DMS79 treated with DMSO at 0.1 percent for 48 hours (cell line): ENCODE data around the gene LUC7L.

Experiments
- DNase-seq: peaks from one replicate; lab custom pipeline; 2025; lab: John Stamatoyannopoulos, UW

The LUC7L gene

DNA sequence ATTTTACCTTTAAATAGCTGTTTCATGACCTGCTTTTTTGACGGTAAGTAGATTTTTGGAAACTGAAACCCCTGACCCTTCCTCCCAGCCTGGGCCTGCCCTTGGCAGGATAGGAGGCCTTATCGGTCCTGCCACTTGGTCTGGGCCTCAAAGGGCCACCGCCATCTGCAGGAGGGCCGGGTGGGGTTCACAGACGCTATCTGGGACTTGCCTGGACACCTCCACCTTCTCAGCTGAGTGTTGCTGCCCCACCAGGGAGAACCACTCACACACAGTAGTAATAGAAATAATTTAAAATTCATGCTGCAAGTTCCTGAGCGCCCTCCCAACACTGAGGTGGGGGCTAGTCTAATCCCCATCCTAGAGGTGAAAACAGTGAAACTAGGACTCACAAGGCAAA is 86.2 kb downstream of the LUC7L start:
- DNase-seq = no peak

DNA sequence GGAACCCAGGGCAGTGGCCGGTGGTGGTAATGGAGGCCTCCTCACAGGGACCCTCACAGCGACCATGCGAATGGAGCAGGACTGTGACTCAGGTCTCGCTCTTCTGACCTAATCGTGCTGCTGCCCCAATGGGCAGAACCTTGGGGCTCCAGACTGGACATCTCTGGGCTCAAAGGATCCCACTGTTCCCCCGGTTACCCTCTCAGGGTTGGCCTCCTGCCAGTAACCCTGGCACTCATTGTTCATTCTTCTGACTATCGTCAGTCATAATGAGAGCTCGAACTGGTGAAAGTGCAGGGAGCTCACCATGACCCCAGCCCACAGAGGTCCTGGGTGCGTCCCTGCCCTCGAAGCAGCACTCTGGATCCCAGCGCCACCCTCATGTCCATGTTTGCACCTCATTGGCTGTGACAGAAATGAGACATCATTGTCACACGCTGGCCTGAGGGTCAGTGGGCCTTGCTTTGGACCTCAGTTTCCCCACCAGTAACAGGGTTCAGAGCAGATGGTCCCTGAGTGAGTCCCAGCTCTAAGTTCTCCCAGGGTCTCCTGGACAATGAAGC is 86.8 kb downstream of the LUC7L start:
- no peak for DNase-seq

DNA sequence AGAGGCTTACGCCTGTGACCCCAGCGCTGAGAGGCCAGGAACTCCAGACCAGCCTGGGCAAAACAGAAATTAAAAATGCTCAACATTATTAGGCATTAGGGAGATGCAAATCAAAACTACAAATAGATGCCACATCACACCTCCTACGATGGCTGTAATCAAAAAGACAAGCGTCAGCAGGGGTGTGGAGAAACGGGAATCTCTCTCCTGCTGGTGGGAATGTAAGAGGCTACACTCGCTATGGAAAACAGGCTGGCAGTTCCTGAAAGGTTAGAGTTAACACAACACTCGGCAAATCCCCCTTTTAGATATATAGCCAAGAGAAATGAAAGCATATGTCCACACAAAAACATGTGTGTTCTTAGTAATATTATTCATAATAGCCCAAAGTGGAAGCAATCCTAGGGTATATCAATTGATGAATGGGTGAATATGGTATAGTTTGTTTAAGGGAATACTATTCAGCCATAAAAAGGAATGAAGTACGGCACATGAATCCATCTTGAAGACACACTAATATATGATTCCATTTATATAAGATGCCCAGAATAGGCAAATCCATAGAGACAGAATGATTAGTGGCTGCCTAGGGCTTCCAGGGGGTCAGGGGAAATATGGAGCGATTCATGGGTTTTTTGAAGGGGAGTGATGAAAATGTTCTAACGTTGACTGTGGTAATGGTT is 88.9 kb downstream of the LUC7L start:
- DNase-seq = no peak
